ENCODE data around the gene HMMR.
"Not testable (repeated sequence)": the region's sequence is repeated elsewhere in the genome, so short reads cannot be mapped to it uniquely, and the experiment has no call there.

The HMMR gene, protein sequence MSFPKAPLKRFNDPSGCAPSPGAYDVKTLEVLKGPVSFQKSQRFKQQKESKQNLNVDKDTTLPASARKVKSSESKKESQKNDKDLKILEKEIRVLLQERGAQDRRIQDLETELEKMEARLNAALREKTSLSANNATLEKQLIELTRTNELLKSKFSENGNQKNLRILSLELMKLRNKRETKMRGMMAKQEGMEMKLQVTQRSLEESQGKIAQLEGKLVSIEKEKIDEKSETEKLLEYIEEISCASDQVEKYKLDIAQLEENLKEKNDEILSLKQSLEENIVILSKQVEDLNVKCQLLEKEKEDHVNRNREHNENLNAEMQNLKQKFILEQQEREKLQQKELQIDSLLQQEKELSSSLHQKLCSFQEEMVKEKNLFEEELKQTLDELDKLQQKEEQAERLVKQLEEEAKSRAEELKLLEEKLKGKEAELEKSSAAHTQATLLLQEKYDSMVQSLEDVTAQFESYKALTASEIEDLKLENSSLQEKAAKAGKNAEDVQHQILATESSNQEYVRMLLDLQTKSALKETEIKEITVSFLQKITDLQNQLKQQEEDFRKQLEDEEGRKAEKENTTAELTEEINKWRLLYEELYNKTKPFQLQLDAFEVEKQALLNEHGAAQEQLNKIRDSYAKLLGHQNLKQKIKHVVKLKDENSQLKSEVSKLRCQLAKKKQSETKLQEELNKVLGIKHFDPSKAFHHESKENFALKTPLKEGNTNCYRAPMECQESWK

DNA sequence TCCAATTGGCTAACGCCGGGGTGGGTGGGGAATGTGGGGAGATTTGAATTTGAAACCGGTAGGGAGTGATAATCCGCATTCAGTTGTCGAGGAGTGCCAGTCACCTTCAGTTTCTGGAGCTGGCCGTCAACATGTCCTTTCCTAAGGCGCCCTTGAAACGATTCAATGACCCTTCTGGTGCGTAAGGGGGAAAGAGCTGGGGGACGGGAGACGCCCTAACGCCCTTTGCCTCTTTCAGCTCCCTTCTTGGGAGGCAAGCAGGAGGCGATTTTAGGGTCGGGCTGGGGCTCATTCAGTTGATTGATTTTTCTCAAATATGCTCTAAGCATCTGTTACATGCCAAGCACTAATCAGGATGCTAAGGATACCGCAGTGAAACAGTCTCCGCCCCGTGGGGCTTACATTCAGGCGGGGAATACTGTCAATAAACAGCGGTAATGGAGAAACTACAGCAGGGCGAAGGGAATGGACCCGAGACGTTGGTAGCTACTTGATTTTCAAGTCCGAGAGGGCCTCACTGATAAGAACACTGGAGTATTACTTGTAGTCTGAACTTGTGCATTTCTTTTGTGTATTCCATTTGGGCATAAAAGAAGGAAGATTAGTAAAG lies at the start of gene HMMR:
HMMR (plus strand) TSS at position 71 of the 610 bp plus-strand sequence; CDS start at position 132, 61 bp downstream.
- DNase-seq (ENCODE audit: low spot score), result no peak

DNA sequence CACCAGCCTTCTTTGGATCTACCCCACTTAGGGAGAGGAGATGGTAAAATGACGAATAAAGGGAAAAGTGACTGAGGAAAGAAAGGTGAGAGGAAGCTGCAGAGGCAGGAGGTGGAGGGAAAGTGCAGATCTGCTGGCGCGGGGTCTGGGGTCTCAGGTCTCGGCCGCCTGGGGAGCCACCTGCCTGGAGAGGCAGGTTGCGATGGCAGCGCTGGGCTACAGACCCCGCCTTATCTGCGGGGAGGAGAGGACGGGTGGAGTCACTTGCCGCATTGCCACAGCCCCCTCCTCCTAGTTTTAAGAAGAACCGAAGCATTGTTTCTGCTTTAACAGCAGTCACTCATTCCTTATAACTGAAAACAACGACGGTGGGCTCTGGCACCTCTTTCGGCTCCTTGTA lies 44.8 kb upstream of the HMMR start:
- DNase-seq (ENCODE audit: low spot score), result not testable (repeated sequence)

DNA sequence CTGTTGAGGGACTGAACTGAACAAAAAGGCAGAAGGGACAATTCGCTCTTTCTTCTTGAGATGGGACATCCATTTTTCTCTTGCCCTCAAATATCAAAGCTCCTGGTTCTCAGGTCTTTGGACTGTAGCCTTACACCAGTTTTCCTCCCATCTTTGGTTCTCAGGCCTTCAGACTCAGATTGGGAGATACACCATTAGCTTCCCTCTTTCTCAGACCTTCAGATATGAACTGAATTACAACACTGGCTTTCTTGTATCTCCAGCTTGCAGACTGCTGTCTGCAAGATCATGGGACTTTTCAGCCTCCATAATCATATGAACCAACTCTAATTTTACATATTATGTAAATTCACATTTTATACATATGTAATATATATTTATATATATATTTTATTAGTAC lies 35.6 kb upstream of the HMMR start:
- DNase-seq (ENCODE audit: low spot score), result no peak

DNA sequence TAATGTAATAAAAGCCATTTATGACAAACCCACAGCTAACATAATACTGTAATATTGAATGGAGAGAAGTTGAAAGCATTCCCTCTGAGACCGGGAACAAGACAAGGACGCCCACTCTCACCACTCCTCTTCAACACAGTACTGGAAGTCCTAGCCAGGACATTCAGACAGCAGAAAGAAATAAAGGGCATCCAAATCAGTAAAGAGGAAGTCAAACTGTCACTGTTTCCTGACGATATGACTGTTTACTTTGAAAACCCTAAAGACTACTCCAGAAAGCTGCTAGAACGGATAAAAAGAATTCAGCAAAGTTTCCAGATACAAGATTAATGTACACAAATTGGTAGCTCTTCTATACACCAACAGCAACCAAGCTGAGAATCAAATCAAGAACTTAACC lies 34.3 kb upstream of the HMMR start:
- not testable (repeated sequence) for DNase-seq (ENCODE audit: low spot score)

DNA sequence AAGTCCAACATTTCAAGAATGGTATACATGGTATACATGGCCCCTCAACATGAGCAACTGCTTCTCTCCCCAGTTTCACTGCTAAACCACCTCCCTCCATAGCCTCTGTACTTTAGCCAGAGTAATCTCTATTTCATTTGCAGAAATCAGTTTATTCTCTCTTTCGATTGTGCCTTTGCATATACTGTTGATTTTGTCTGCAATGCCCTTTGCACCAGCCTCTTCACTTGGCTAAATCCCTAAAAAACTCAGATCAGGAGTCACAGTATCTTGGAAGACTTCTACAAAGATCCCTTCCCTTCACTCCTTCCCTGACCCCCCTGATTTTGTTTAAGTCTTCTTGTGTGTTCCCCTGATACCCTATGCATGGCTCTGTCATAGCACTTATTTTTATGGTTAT lies 27.9 kb upstream of the HMMR start:
- no peak for DNase-seq (ENCODE audit: low spot score)

DNA sequence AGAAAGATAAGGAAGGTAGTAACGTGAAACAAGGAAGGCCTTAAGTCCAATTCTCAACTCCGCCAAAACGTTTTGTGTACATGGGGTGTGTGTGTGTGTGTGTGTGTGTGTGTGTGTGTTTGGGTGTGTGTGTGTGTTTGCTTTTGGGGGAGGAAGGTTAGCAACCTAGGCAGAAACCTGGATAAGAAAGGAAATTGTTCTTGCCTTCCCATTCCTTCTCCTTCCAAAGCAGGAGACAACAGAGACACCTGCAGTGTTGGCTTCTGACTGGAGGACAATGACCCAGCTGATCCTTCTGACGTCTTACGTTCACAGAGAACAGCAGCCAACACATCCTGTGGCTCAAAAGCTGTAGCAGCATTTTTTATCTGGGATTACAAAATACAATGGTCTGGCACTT lies 27.2 kb upstream of the HMMR start:
- DNase-seq (ENCODE audit: low spot score), result no peak

DNA sequence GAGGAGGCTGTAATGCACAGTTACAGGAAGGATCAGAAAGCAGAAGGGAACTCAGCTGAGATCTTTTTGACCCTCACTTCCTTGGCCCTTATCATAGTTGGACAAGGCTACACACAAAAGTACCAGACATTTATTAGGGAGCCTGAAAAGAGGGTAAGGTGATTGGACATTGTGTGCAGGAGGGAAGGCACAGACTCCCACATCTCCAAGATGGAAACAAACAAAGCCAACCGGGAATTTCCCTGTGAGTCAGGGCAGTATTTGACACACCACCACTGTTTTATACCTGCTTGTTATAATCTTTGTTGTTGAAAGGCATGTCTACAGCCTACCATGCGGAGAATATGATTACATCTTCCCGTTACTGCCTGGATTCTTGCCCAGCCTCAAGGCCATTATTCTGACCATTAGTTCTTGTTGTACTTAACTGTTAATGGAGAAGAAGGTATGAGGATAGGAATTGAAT lies 26.0 kb upstream of the HMMR start:
- no peak for DNase-seq (ENCODE audit: low spot score)

DNA sequence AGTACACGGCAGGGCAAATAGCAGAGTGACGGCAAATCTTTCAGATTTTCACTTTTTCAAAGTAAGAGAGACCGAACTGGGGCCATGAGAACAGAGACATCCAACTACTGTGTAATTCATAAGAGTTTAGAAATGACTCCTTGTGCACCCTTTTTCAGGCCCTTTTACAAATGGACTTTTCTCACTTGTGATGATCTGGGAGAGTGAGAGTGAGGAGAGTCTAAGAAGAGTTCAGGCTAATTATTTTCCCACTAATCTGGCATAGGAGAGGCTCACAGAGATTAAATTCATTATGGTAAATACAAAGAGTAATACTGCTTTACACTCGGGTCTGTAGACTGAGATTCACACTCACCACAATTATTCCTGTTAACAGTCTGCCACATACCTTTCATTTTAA lies 23.9 kb upstream of the HMMR start:
- DNase-seq (ENCODE audit: low spot score), result no peak

DNA sequence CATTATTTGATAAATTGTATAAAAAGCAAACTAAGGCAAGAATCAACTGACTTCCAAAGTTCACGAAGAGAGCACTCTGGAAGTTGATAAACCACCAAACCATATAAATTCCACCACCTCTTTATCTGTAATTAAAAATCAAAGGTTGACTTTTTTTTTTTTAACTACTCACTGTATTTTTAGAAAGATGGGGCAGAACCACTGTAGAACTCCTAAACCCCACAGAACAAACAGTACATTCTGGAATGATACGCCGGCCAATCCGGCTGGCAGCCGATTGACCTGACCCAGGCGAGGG lies 23.5 kb upstream of the HMMR start:
- no peak for DNase-seq (ENCODE audit: low spot score)

DNA sequence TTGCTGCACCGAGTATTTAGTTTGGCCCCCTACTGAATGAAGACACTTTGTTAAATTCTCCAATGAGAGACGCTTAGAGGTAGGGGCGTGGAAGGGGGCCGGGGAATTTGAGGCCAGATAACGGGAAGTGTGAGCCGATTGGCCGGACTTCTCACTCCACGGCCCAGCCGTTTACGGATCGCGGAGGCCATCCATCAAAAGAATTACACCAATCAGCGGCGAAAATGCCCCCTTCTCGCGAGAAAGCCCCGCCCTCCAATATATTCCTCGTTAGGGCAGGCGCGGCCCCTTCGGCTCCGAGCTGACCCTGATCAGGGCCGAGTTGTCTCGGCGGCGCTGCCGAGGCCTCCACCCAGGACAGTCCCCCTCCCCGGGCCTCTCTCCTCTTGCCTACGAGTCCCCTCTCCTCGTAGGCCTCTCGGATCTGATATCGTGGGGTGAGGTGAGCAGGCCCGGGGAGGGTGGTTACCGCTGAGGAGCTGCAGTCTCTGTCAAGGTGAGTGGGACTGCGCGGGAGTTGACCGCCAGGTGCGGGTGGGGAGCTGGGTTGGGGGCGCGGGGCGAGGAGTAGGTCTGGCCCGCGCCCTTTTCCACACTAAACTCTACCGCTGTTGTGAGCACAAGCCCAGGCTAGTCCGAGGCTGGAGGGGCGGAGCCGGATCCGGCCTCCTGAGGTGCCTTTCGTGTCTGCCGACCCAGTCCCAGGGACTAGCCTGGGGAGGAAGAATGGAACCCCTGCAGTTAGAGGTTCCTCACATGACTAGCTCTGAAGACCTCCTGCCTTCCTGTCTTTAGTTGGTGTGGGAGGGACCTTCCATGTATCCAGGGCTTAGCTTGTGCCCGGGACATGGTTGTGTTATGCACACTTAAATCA lies 22.9 kb upstream of the HMMR start, which contains the start of gene CCNG1:
CCNG1 (plus strand) TSS at position 287 of the 874 bp plus-strand sequence. CDS start 1,662 bp downstream, outside the sequence.
- peak; percentile 92 for DNase-seq (ENCODE audit: low spot score)

DNA sequence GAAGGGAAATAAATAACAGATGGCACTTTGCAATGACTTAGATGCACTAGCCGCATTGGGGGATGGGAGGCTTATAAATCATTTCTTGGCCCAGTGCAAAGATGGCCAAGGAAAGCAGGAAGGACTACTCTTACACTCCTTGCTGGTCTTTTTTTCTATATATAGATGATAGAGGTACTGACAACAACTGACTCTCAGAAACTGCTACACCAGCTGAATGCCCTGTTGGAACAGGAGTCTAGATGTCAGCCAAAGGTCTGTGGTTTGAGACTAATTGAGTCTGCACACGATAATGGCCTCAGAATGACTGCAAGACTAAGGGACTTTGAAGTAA lies 21.4 kb upstream of the HMMR start:
- no peak for DNase-seq (ENCODE audit: low spot score)

DNA sequence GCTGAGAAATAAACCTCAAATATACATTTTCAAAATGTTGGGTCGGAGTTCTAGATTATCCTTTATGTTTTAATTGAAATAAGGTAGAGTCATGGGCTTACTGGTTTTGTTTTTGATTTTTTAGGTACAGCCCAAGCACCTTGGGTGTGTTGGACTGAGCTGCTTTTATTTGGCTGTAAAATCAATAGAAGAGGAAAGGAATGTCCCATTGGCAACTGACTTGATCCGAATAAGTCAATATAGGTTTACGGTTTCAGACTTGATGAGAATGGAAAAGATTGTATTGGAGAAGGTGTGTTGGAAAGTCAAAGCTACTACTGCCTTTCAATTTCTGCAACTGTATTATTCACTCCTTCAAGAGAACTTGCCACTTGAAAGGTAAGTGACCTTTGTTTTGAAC lies 19.5 kb upstream of the HMMR start:
- no peak for DNase-seq (ENCODE audit: low spot score)

DNA sequence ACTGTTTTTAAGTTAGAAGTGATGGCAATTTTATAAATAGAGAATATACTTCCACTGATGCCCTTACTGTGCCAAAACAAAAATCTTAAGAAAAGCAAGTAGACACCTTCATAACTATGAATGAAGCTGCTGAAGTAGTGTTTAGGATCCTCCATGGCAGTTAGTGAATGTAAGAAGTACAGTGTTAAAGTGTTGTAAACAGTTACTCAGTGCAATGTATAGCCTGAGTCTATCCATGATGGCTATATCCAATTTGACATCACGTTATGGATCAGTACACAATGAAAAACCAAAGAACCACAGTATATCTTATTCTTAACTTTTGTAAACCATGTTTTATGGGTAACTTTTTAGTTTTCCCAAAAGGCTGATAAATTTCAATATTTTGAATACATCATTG lies 15.9 kb upstream of the HMMR start:
- no peak for DNase-seq (ENCODE audit: low spot score)

DNA sequence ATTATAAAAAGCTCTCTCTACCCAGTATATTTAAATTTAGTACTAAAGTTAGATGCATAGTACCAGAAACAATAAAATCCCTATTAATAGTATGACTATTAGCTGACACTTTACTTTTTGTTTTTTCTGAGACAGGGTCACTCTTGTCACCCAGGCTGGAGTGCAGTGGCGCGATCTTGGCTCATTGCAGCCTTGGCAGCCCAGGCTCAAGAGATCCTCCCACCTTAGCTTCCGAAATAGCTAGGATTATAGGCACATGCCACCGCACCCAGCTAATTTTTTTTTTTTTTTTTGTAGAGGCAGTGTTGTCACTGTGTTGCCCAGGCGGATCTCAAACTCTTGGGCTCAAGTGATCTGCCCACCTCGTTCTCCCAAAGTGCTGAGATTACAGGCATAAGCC lies 15.1 kb upstream of the HMMR start:
- DNase-seq (ENCODE audit: low spot score), result no peak

DNA sequence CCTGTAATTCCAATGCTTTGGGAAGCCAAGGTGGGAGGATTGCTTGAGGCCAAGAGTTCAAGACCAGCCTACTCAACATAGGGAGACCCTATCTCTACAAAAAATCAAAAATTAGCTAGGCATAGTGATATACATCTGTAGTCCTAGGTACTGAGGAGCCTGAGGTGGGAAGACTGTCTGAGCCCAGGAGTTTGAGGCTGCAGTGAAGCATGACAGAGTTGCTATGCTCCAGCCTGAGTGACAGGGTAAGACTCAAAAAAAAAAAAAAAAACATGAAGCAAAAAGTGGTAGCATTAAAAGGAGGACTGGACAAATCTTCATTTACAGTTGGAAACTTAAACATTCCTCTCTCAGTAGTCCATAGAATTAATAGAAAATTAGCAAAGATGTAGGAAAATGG lies 13.2 kb upstream of the HMMR start:
- DNase-seq (ENCODE audit: low spot score), result no peak

DNA sequence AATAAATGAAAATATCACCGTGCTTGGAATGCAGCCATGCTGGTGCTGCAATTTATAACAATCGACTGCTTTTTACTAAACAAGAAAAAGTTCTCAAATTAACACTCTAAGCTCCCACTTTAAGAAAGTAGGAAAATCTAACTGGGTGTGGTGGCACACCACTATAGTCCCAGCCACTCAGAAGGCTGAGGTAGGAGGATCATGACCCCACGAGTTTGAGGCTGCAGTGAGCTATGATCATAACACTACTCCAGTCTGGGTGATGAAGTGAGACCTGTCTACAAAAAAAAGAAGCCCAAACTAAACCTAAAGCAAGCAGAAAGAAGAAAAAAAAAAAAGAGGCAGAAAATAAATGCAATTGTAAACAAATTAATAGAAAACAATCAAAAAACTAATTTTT lies 12.6 kb upstream of the HMMR start:
- no peak for DNase-seq (ENCODE audit: low spot score)

DNA sequence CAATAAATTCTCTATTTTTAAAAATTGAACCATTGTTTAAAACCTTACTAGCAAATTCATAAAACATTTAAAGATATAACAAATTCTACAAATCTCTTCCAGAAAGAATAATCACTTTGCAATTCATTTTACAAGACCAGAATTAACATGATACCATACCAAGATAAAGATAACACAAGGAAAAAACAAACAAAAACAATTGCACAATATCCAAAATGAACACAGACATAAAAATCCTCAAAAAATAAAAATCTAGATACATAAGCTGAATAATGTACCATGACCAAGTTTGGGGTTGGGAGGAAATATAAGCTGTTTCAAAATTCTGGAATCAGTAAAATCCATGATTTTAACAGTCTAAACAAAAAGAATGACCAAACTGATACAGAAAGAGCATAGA lies 11.9 kb upstream of the HMMR start:
- no peak for DNase-seq (ENCODE audit: low spot score)

DNA sequence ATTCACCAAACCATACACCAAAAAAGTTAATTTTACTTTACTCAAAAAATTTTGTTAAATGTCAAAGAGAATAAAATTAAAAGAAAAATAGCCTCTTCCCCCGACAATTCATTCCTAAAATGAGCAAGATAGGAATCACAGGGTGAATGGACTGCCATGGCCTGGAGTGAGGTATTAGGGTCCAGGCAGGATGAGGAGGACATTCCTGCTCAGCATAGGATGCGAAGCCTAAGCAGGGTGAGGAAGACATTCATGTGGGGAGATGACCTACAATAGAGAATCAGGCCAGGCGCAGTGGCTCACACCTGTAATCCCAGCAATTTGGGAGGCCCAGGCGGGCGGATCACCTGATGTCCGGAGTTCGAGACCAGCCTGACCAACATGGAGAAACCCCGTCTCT lies 8.9 kb upstream of the HMMR start:
- no peak for DNase-seq (ENCODE audit: low spot score)

DNA sequence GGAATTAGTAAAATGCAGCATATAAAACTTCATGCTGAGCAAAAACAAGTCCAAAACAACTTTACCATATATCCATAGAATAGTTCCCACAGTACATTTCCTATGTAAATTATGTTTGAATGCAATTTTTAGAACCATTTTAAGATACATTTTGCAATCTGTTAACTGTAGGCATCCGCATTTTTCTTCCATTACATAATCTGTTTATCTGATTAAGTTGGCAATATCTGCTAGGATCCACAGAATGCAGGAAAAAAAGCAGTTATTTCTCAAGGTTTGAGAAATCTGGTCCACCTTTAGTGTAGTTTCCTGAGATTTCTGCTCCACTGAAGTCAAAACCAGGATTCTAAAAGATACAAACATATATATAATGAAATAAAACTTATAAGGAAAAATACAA lies 6.7 kb upstream of the HMMR start:
- DNase-seq (ENCODE audit: low spot score), result no peak

DNA sequence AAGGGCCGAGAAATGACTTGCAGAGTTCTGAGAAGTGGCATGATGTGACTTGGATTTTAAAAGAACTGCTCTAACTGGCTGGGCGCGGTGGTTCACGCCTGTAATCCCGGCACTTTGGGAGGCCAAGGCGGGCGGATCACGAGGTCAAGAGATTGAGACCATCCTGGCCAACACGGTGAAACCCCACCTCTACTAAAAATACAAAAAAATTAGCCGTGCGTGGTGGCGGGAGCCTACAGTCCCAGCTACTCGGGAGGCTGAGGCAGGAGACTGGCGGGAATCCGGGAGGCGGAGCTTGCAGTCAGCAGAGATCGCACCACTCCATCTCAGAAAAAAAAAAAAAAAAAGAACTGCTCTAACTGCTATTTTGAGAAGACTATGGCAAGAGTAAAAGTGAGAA lies 5.0 kb upstream of the HMMR start:
- not testable (repeated sequence) for DNase-seq (ENCODE audit: low spot score)

DNA sequence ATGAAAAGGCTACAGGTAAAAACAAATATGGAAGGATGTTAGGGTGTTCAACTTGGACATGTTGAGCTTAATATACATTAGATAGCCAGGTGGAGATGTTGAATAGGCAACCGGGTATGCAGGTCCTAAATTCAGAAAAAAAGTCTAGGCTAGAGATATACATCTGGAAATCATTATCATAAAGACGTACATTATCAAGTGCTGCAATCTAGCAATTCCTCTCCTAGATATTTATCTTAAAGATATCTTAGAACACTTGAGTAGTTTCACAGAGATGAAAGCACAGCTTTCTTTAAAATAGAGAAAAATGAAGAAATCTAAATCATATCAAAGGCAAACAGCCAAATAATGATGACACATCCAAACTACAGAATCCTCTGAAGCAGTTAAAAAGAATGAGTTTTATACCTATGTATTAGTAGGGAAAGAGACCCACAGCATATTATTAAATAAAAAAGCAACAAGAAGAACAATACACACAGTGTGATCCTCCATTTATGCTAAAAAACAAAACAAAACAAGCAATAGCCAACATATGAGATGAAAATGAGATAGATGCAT lies 4.3 kb upstream of the HMMR start:
- DNase-seq (ENCODE audit: low spot score), result no peak

DNA sequence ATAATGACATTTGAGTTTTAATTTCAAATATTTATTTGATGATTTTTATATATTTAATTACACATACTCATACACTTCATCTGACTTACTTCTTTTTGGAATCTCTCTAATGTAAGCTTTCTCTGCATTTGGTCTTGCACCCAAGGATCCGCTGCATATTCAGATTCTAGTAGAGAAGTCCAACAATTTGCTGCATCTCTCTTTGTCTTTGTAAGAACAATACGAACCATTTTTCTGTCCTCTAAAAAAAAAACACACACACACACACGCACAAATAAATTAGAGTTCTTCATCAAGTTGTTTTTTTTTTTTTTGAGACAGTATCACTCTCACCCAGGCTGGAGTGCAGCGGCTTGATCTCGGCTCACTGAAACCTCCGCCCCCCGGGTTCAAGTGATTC lies 3.6 kb upstream of the HMMR start:
- DNase-seq (ENCODE audit: low spot score), result no peak
